ENCODE results near the gene ANKS1B. TPM values are rescaled to one million over a fixed set of nuclear protein-coding genes. Genes with fewer than 3 reads are reported as not detected.

ANKS1B gene
- total and polyA plus RNA-seq, 10 of the 15 experiments (the other 5 are each of a cell fraction or from before 2014, with no cell fraction given): 0.16 to 1.3 (median 0.82) TPM; not detected in 7

GRCh38 chr12:98922871-98923270, 1061.9 kb downstream of the ANKS1B start (continued):
- TF ChIP-seq ZNF592 (IDR thresholded peaks at IDR 0.05): no peak
- no peak for TF ChIP-seq SUZ12 (IDR thresholded peaks at IDR 0.05; ENCODE audit: unreplicated experiment)
- TF ChIP-seq EP300 (IDR thresholded peaks at IDR 0.05; ENCODE audit: borderline replicate concordance in 1 of 2, control insufficient read depth in 1 of 2, low read depth in 2 of 2, low read length in 2 of 2): no peak
- TF ChIP-seq NFXL1 (IDR thresholded peaks at IDR 0.05; ENCODE audit: borderline replicate concordance): no peak
- no peak for TF ChIP-seq ZBED1 (IDR thresholded peaks at IDR 0.05; ENCODE audit: borderline replicate concordance)
- TF ChIP-seq CEBPZ (IDR thresholded peaks at IDR 0.05; ENCODE audit: low read depth, low read length): no peak
- TF ChIP-seq RELA (IDR thresholded peaks at IDR 0.05; ENCODE audit: borderline replicate concordance, partially characterized antibody): no peak
